K562 (cell line): ENCODE measurements around the gene CRYBG3. TPM values are rescaled to one million over a fixed set of nuclear protein-coding genes. Genes with fewer than 3 reads are reported as not detected.

ENCODE experiments used
- ATAC-seq: fragments of 200-7000 bp; cut with Tn5 transposase; 3 replicates; pipeline ENCODE4 v1.9.1; 2020; ENCODE audit warnings: moderate library complexity
- BruUV-seq: library from RNA; stranded (reverse); fragments of 400-500 nt; replicated peaks from 2 replicates; lab custom pipeline; 2021; lab: Mats Ljungman, UMichigan
- CTCF ChIA-PET: fragments of 300-600 bp; formaldehyde crosslinking; extraction: SDS; loops from one replicate; lab custom pipeline; 2021; ENCODE audit warnings: low intra/inter-chr PET ratio; lab: Yijun Ruan, JAX
- POLR2A ChIA-PET: fragments of 300-600, 350-650 bp; sonication (Branson Sonifier 250); formaldehyde crosslinking; extraction: SDS; loops from one replicate; lab custom pipeline; 2021; ENCODE audit warnings: antibody characterized with exemption, inconsistent platforms; lab: Yijun Ruan, JAX
- DNase-seq, 4 experiments: peaks; one replicate each; pipeline versions ENCODE4 v3.0.0 to v3.0.0-alpha.2; 2011 to 2018; ENCODE audit warnings: low spot score in 3 of 4, mixed read lengths in 3 of 4; ENCODE audit errors: extremely low read depth in 1 of 4
- FAIRE-seq: peaks from 2 replicates; lab custom pipeline; 2011; peaks lifted over from hg19 to GRCh38; lab: Jason Lieb, UNC
- H2AFZ ChIP-seq: 2 replicates; pipeline ENCODE4 v1.6.0; 2011; ENCODE audit warnings: low read depth, low read length, control low read depth, inconsistent platforms
- H3K27ac ChIP-seq: fragments of 200-600 bp; 3 replicates; pipeline ENCODE4 v1.8.0; 2011; ENCODE audit warnings: low read depth, mild to moderate bottlenecking, control low read depth, inconsistent platforms, low read length, moderate library complexity, mixed read lengths; ENCODE audit errors: extremely low read depth
- H3K27me3 ChIP-seq, 2 experiments: fragments of 300-600 bp in 1 of 2; 2 replicates in 1 of 2; 3 replicates in 1 of 2; pipeline versions ENCODE4 v1.6.0 to v1.8.0; 2011; ENCODE audit warnings: inconsistent platforms in 2 of 2, low read length in 2 of 2, mild to moderate bottlenecking in 1 of 2, mixed read lengths in 1 of 2, moderate library complexity in 1 of 2; ENCODE audit not compliant: control insufficient read depth in 2 of 2, insufficient read depth in 2 of 2
- H3K36me3 ChIP-seq: fragments of 300-600 bp; 3 replicates; pipeline ENCODE4 v1.8.0; 2011; ENCODE audit warnings: mild to moderate bottlenecking, low read length, inconsistent platforms; ENCODE audit not compliant: control insufficient read depth, insufficient read depth
- H3K4me1 ChIP-seq, 2 experiments: fragments of 200-600 bp in 1 of 2; replicated peaks in 1 of 2; 2 replicates in 1 of 2; 3 replicates in 1 of 2; pipeline versions ENCODE4 v1.5.1 to v1.8.0; 2011; ENCODE audit warnings: inconsistent platforms in 2 of 2, low read length in 2 of 2, mild to moderate bottlenecking in 1 of 2, mixed read lengths in 1 of 2, moderate library complexity in 1 of 2; ENCODE audit not compliant: control insufficient read depth in 2 of 2, insufficient read depth in 2 of 2
- H3K4me2 ChIP-seq: 2 replicates; pipeline ENCODE4 v1.6.1; 2011; ENCODE audit warnings: low read length, control low read depth, inconsistent platforms, mixed read lengths; ENCODE audit not compliant: insufficient read depth
- H3K4me3 ChIP-seq: fragments of 200-600 bp; sonication (generic), shearing (Covaris generic); 2 replicates; pipeline ENCODE4 v1.5.1; 2016; ENCODE audit warnings: control low read depth, inconsistent platforms
- H3K79me2 ChIP-seq: fragments of 200-600 bp; 3 replicates; pipeline ENCODE4 v1.8.0; 2011; ENCODE audit warnings: low read length, inconsistent platforms; ENCODE audit not compliant: control insufficient read depth, insufficient read depth
- H3K9ac ChIP-seq, 2 experiments: 2 replicates each; pipeline versions ENCODE4 v1.6.0 to v1.6.1; 2011; ENCODE audit warnings: low read depth in 2 of 2, low read length in 2 of 2, control low read depth in 1 of 2, inconsistent platforms in 1 of 2, mild to moderate bottlenecking in 1 of 2, mixed read lengths in 1 of 2; ENCODE audit not compliant: insufficient read depth in 1 of 2
- H3K9me1 ChIP-seq: one replicate; pipeline ENCODE4 v1.6.0; 2011; ENCODE audit warnings: inconsistent platforms, mild to moderate bottlenecking, low read length, moderate library complexity; ENCODE audit not compliant: control insufficient read depth, insufficient read depth
- H3K9me3 ChIP-seq: replicated peaks from 2 replicates; pipeline ENCODE4 v1.5.1; 2011; ENCODE audit warnings: low read depth, low read length, inconsistent platforms; ENCODE audit not compliant: control insufficient read depth, insufficient read depth
- H4K20me1 ChIP-seq: replicated peaks from 2 replicates; pipeline ENCODE4 v1.6.1; 2011; ENCODE audit warnings: low read length, inconsistent platforms, mixed read lengths; ENCODE audit not compliant: control insufficient read depth, insufficient read depth
- CXXC5 ChIP-seq: fragments of 250-450 bp; sonication (Bioruptor Pico); IDR thresholded peaks from 2 replicates; pipeline ENCODE4 v1.8.0; 2022; ENCODE audit warnings: inconsistent platforms, mild to moderate bottlenecking, moderate library complexity
- FOXK1 ChIP-seq: sonication (generic); formaldehyde crosslinking; IDR thresholded peaks from 2 replicates; pipeline ENCODE4 v1.8.0; 2022; ENCODE audit warnings: missing genetic modification reagents, mild to moderate bottlenecking, borderline replicate concordance
- HDAC6 ChIP-seq: IDR thresholded peaks from 2 replicates; pipeline ENCODE4 v1.6.1; 2012; ENCODE audit warnings: low read depth, mild to moderate bottlenecking, control low read depth, inconsistent platforms, low read length, moderate library complexity
- MYC ChIP-seq, 2 experiments: fragments of 250-450 bp in 1 of 2; sonication (Bioruptor Pico) in 1 of 2; IDR thresholded peaks; 2 replicates each; pipeline versions ENCODE4 v1.5.1 to v1.6.1; 2012 to 2021; ENCODE audit warnings: low read depth in 2 of 2, borderline replicate concordance in 1 of 2, improper control_type of control experiment in 1 of 2, low read length in 1 of 2, mild to moderate bottlenecking in 1 of 2, moderate library complexity in 1 of 2
- NCOA2 ChIP-seq, 2 experiments: fragments of 450-650 bp; IDR thresholded peaks; 2 replicates each; pipeline ENCODE4 v1.6.1; 2018; ENCODE audit warnings: mild to moderate bottlenecking in 2 of 2, moderate library complexity in 1 of 2; ENCODE audit not compliant: partially characterized antibody in 2 of 2
- NFRKB ChIP-seq: fragments of 450-650 bp; IDR thresholded peaks from 2 replicates; pipeline ENCODE4 v1.6.1; 2016; ENCODE audit warnings: low read depth
- PML ChIP-seq: IDR thresholded peaks from 2 replicates; pipeline ENCODE4 v1.6.1; 2012; ENCODE audit warnings: low read length, inconsistent platforms
- POLR2G ChIP-seq: fragments of 200-400 bp; formaldehyde crosslinking; IDR thresholded peaks from 2 replicates; pipeline ENCODE4 v1.6.1; 2017; ENCODE audit warnings: low read depth, mild to moderate bottlenecking, antibody characterized with exemption, low read length, moderate library complexity
- PRPF4 ChIP-seq: fragments of 200-400 bp; formaldehyde crosslinking; IDR thresholded peaks from one replicate; pipeline ENCODE4 v1.6.1; 2017; ENCODE audit warnings: low read length, low read depth, mild to moderate bottlenecking; ENCODE audit not compliant: insufficient read depth, poor library complexity, severe bottlenecking
- RNF2 ChIP-seq: sonication (generic); IDR thresholded peaks from 2 replicates; pipeline ENCODE4 v1.6.1; 2016
- SMARCC2 ChIP-seq: fragments of 450-650 bp; IDR thresholded peaks from 2 replicates; pipeline ENCODE4 v1.6.1; 2017; ENCODE audit warnings: antibody characterized with exemption, moderate library complexity, mild to moderate bottlenecking, low read depth
- UBTF ChIP-seq, 2 experiments: IDR thresholded peaks; 2 replicates each; pipeline ENCODE4 v1.6.1; 2012; ENCODE audit warnings: improper control_type of control experiment in 2 of 2, low read depth in 2 of 2, low read length in 2 of 2, borderline replicate concordance in 1 of 2
- ZBED1 ChIP-seq: IDR thresholded peaks from 2 replicates; pipeline ENCODE4 v1.6.1; 2014
- ZNF184 ChIP-seq: sonication (generic); formaldehyde crosslinking; IDR thresholded peaks from 2 replicates; pipeline ENCODE4 v1.5.0; 2020; ENCODE audit warnings: missing genetic modification reagents
- ZNF280A ChIP-seq: fragments of 450-650 bp; IDR thresholded peaks from 2 replicates; pipeline ENCODE4 v1.6.1; 2018; ENCODE audit warnings: mild to moderate bottlenecking, low read depth; ENCODE audit not compliant: partially characterized antibody
- ZNF384 ChIP-seq: IDR thresholded peaks from 2 replicates; pipeline ENCODE4 v1.6.1; 2012; ENCODE audit warnings: low read depth, low read length, improper control_type of control experiment
- ZNF655 ChIP-seq: fragments of 250-450 bp; sonication (Bioruptor Pico); IDR thresholded peaks from 2 replicates; pipeline ENCODE4 v1.5.0; 2021
- WGBS: fragments of 100-300 bp; shearing (Covaris generic); methylation state at CpG from one replicate; pipeline ENCODE4 v1.1.6; 2016; ENCODE audit warnings: low coverage, mixed read lengths; ENCODE audit not compliant: insufficient coverage; ENCODE audit errors: missing lambda C conversion rate; 5-methylcytosine and 5-hydroxymethylcytosine counted together
- in situ Hi-C: fragments of 300-500 bp; cut with MboI; formaldehyde crosslinking; loops from 4 replicates; pipeline ENCODE4 v1.15.0; 2018; ENCODE audit warnings: inconsistent platforms, mixed read lengths
- intact Hi-C: fragments of 100-400 bp; cut with micrococcal nuclease; formaldehyde crosslinking; loops from 2 replicates; pipeline ENCODE4 v1.14.2; 2022
- polyA plus RNA-seq, 8 experiments: library from polyadenylated mRNA; depleted of rRNA in 4 of 8; stranded (reverse) in 5 of 8; unstranded in 3 of 8; fragments of >200 nt; fragmentation: Nextera tagmentation in 2 of 8; fragmentation: Illumina TruSeq in 1 of 8; extraction: Ambion mirVana in 2 of 8; extraction: Trizol in 1 of 8; gene quantifications; 2 replicates each; pipeline versions ENCODE4 v1.2.1 to v1.2.3, GENCODE V29; 2011 to 2014; ENCODE audit warnings: inconsistent platforms in 1 of 8, missing spikeins in 1 of 8
- total RNA-seq, 7 experiments: library from RNA; depleted of rRNA in 6 of 7; stranded (reverse); fragments of >200 nt in 6 of 7; fragmentation: Illumina TruSeq in 2 of 7; extraction: Trizol in 2 of 7; gene quantifications; 2 replicates each; pipeline versions ENCODE4 v1.2.1 to v1.2.3, GENCODE V29; 2011 to 2021; ENCODE audit warnings: low replicate concordance in 1 of 7
- TF ChIP-seq, protein P1 (sequence below): fragments of 450-650 bp; formaldehyde crosslinking; conservative IDR thresholded peaks from 2 replicates; pipeline ENCODE4 v1.4.0; 2022; ENCODE audit warnings: mild to moderate bottlenecking, missing genetic modification characterization

Gene CRYBG3
- total and polyA plus RNA-seq, 9 of the 15 experiments (the other 6 are each of a cell fraction or from before 2014, with no cell fraction given), result 0.08 to 0.72 (median 0.18) TPM

- no TSS peak for BruUV-seq
- no peaks in the 10 kb centered on the region for H4K20me1 ChIP-seq
- DNase-seq (no peak), ATAC-seq (no peak), FAIRE-seq (no peak)
- H3K9ac ChIP-seq, result no peak overlapping the region
- H3K4me2 ChIP-seq, result no peak overlapping the region
- H3K36me3 ChIP-seq, result no peaks in the 10 kb centered on the region
- no peak overlapping the region for H2AFZ ChIP-seq
- WGBS, result 4% methylated on average over 3 of the region's 3 CpGs
- H3K4me1 ChIP-seq, result no peaks in the 10 kb centered on the region
- no peak overlapping the region for H3K4me3 ChIP-seq
- no peaks in the 10 kb centered on the region for H3K27me3 ChIP-seq
- no peak for TF ChIP-seq POLR2G
- TF ChIP-seq NFRKB, result no peak
- TF ChIP-seq, protein P1, sequence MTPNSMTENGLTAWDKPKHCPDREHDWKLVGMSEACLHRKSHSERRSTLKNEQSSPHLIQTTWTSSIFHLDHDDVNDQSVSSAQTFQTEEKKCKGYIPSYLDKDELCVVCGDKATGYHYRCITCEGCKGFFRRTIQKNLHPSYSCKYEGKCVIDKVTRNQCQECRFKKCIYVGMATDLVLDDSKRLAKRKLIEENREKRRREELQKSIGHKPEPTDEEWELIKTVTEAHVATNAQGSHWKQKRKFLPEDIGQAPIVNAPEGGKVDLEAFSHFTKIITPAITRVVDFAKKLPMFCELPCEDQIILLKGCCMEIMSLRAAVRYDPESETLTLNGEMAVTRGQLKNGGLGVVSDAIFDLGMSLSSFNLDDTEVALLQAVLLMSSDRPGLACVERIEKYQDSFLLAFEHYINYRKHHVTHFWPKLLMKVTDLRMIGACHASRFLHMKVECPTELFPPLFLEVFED (CRISPR knock-in tag), result no peak
- TF ChIP-seq PML, result no peak
- TF ChIP-seq ZNF184 (CRISPR knock-in tag), result no peak
- TF ChIP-seq ZNF655 (CRISPR knock-in tag), result no peak
- TF ChIP-seq ZNF384, result no peak
- TF ChIP-seq SMARCC2, result no peak
- TF ChIP-seq CXXC5 (CRISPR knock-in tag), result no peak
- TF ChIP-seq ZNF280A, result no peak
- no peak for TF ChIP-seq HDAC6
- TF ChIP-seq ZBED1, result no peak
- TF ChIP-seq RNF2, result no peak
- no peak for TF ChIP-seq NCOA2 (IDR thresholded peaks at IDR 0.05; ENCODE audit: partially characterized antibody in 2 of 2)
- no peak for TF ChIP-seq FOXK1
- TF ChIP-seq UBTF (IDR thresholded peaks at IDR 0.05; ENCODE audit: borderline replicate concordance in 1 of 2, low read depth in 2 of 2, low read length in 2 of 2), result no peak
- no peak for TF ChIP-seq MYC (IDR thresholded peaks at IDR 0.05; ENCODE audit: low read depth, low read length)
- TF ChIP-seq MYC (CRISPR knock-in tag; IDR thresholded peaks at IDR 0.05; ENCODE audit: borderline replicate concordance, low read depth), result no peak
- TF ChIP-seq PRPF4, result no peak
- H3K9me3 ChIP-seq, result no peaks in the 10 kb centered on the region
- POLR2A ChIA-PET, result no interaction called here
- in situ Hi-C loops, result no loop called here
- no peaks in the 10 kb centered on the region for H3K9me1 ChIP-seq
- intact Hi-C loops, result no loop called here
- CTCF ChIA-PET, result no interaction called here
- no peaks in the 10 kb centered on the region for H3K79me2 ChIP-seq
- no peak overlapping the region for H3K27ac ChIP-seq
Measured at GRCh38 chr3:97863775-97864174, 42.0 kb downstream of the CRYBG3 start.
